Duodenal mucosa (tissue), 2 donors: ENCODE measurements around the gene TRAF5.

ENCODE experiments used
- H3K27ac ChIP-seq: one replicate; pipeline ENCODE4 v1.7.0; 2013; ENCODE audit warnings: low read depth, low read length
- H3K27me3 ChIP-seq, 2 donors: one replicate each; pipeline ENCODE4 v1.7.0; 2013; ENCODE audit warnings: low read length in 2 of 2, control low read depth in 1 of 2; ENCODE audit not compliant: insufficient read depth in 2 of 2, control insufficient read depth in 1 of 2
- H3K36me3 ChIP-seq, 2 donors: one replicate each; pipeline ENCODE4 v1.7.0; 2013; ENCODE audit warnings: low read length in 2 of 2, control low read depth in 1 of 2; ENCODE audit not compliant: insufficient read depth in 2 of 2, control insufficient read depth in 1 of 2
- H3K4me1 ChIP-seq, 2 donors: one replicate each; pipeline ENCODE4 v1.7.0; 2013; ENCODE audit warnings: low read length in 2 of 2, control low read depth in 1 of 2; ENCODE audit not compliant: insufficient read depth in 2 of 2, control insufficient read depth in 1 of 2
- H3K4me3 ChIP-seq, 2 donors: one replicate each; pipeline ENCODE4 v1.7.0; 2013; ENCODE audit warnings: low read length in 2 of 2, low read depth in 1 of 2
- H3K9ac ChIP-seq, 2 donors: one replicate each; pipeline ENCODE4 v1.7.0; 2013; ENCODE audit warnings: low read length in 2 of 2, low read depth in 1 of 2
- H3K9me3 ChIP-seq, 2 donors: one replicate each; pipeline ENCODE4 v1.7.0; 2013; ENCODE audit warnings: low read length in 2 of 2, control low read depth in 1 of 2; ENCODE audit not compliant: control insufficient read depth in 1 of 2

TRAF5 gene, protein sequence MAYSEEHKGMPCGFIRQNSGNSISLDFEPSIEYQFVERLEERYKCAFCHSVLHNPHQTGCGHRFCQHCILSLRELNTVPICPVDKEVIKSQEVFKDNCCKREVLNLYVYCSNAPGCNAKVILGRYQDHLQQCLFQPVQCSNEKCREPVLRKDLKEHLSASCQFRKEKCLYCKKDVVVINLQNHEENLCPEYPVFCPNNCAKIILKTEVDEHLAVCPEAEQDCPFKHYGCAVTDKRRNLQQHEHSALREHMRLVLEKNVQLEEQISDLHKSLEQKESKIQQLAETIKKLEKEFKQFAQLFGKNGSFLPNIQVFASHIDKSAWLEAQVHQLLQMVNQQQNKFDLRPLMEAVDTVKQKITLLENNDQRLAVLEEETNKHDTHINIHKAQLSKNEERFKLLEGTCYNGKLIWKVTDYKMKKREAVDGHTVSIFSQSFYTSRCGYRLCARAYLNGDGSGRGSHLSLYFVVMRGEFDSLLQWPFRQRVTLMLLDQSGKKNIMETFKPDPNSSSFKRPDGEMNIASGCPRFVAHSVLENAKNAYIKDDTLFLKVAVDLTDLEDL

DNA sequence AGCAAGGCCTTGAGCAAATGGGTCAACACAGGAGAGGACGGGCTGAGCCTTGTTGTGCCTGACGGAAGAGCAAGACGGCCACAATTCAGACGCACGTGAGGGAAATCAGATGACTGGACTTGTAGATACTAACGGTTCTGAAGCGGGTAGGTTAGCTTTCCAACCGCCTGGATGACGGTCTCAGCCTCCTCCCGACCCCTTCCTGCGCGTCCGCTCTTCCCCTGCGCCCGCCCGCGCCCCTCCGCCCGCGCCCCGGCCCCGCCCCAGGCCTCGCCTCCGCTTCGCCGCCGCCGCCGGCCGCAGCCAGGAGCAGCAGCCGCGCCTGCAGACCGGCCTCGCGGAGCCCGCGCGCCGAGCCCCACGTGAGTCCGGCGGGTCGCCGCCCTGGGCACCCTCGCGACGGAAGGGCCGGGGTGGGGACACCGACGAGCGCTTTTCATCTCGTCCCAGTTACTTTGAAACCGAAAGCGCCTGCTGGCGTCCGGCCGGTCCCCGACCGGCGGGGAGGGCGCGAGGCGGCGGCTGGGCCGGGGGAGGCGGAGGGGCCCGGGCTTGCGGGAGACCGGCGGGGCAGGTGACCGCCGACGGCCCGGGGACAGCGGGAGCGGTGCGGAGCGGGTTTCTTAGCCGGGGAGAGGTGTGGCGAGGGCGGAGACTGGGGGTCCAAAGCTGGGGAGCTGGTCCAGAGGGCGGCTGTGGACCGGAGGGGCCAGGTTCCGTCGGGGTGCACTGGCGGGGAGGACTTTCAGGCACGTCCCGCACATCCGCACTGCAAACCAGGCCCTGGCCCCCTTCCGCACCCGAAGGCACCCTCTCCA, at the start of gene TRAF5:
Gene TRAF5 (plus strand): TSS at position 306 of the 818 bp plus-strand sequence. CDS start 26,407 bp downstream, outside the sequence.
- peaks cover 32 to 33% of the 10 kb centered on the region in 2 donors for H3K4me1 ChIP-seq
- H3K36me3 ChIP-seq = no peaks in the 10 kb centered on the region
- peak within 1 kb of the TSS; percentile 78 to 80 for H3K4me3 ChIP-seq
- H3K27me3 ChIP-seq = no peaks in the 10 kb centered on the region
- H3K27ac ChIP-seq = peak within 1 kb of the TSS; percentile 51
- no peaks in the 10 kb centered on the region for H3K9me3 ChIP-seq
- H3K9ac ChIP-seq = peak within 1 kb of the TSS; percentile 71 to 73

DNA sequence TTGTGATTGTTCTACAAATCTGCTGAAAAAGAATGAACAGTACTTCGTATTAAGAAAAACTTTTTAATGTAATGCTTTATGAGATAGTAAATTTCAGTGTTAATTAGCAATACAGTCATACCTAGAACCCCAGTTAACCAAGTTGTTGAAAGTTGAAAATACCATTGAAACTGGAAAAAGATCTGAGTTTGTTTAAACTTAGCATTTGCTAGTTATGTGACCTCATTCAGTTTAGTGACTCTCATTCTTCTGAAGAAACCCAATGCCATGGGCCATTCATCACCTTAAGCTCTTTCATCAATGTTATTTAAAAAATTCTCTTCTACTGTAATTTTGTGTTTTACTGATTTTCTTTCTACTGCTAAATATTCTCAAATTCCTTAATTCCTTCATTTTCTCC, 47.3 kb upstream of the TRAF5 start:
- no peak overlapping the region for H3K4me3 ChIP-seq
- no peaks in the 10 kb centered on the region for H3K4me1 ChIP-seq
- no peaks in the 10 kb centered on the region for H3K9me3 ChIP-seq
- no peak overlapping the region for H3K27ac ChIP-seq
- no peaks in the 10 kb centered on the region for H3K27me3 ChIP-seq
- no peak overlapping the region for H3K9ac ChIP-seq
- peaks cover 11 to 52% of the 10 kb centered on the region in 2 donors for H3K36me3 ChIP-seq

DNA sequence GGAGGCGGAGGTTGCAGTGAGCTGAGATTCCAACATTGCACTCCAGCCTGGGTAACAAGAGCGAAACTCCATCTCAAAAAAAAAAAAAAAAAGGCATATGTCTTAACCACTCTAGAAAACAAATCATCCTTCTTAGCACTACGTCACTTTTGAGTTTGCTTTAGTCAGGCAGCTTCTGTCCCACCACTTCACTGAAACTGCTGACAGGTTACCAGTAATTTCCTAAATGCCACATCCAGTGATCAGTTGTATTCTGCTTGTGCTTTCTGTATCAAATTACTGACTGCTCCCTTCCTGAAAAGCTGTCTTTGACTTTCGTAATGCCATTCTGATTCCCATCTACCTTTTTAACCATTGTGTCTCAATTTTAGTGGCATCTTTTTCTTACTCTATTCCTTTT, 45.7 kb upstream of the TRAF5 start:
- H3K36me3 ChIP-seq = peaks cover 20 to 56% of the 10 kb centered on the region in 2 donors
- no peak overlapping the region for H3K27ac ChIP-seq
- H3K27me3 ChIP-seq = no peaks in the 10 kb centered on the region
- no peak overlapping the region for H3K9ac ChIP-seq
- no peaks in the 10 kb centered on the region for H3K9me3 ChIP-seq
- no peak overlapping the region for H3K4me3 ChIP-seq
- no peaks in the 10 kb centered on the region for H3K4me1 ChIP-seq

DNA sequence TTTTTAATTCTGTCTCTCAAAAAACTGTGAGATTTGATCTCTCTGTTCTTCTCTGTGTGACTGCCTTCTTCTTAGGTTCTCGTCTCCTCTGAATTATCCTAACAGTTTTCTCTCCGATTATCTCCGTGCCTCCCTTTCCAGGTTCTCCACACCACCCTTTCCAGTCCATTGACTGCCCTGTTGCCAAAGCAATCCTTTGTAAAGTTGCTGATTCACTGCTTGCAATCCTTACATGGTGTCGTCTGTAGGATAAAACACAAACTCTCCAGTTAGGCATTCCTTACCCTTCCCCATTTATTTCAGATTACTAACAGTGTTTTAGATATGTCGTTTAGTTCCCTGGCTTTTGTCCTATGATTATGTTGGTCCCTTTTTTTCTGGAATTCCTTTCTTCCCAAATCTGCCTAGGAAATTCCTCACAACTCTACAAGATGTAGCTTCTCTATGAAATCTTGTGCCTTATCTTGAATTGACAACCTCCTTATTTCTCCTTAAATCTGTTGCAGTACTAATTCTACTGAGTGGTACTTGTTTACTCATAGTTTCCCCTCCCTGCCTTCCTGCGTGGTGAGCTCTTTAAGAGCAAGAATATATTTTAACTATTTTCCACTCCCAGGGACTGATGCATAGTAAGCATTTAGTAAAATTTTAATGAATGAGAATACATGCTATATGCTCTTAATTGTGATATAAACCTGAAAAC, 45.2 kb upstream of the TRAF5 start:
- no peaks in the 10 kb centered on the region for H3K4me1 ChIP-seq
- no peak overlapping the region for H3K27ac ChIP-seq
- peaks cover 20 to 53% of the 10 kb centered on the region in 2 donors for H3K36me3 ChIP-seq

DNA sequence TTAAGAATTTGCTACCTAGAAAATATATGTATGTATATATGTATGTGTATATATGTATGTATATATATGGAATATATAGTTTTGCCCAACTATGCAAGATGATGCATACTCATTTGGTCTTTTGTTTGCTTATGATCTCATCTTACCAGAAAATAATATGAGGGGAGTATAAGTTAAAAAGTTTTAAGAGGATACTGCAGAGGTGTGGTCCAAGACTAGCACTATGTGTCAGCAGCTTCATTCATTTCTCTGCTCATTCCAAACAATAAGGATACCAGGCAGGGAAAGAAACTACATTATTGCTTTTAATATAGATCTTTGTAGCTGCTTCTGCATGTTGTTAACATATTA, 44.6 kb upstream of the TRAF5 start:
- no peaks in the 10 kb centered on the region for H3K27me3 ChIP-seq

More for the DNA sequence above, 45.2 kb upstream of the TRAF5 start:
- Histone ChIP-seq H3K27me3 (no peaks in the 10 kb centered on the region), H3K9ac (no peak overlapping the region), H3K4me3 (no peak overlapping the region), H3K9me3 (no peaks in the 10 kb centered on the region)

DNA sequence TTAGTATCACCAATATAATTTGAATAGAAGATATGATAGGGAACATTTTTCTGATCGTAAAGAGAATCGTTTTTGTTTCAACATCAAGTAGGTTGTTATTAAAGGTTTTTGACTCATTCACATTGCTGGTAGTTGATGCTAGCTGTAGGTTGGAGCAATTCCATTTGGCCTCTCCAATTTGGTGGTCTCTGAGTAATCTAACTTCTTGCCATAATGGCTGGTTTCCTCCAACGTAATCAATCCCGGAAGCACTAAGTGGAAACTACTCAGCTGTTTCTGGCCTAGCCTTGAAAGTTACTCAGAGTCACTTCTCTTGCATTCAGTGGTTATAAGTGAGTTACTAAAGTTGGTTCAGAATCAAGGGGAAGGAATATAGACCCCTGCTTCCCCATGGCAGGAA, 41.4 kb upstream of the TRAF5 start:
- no peak overlapping the region for H3K4me3 ChIP-seq
- no peak overlapping the region for H3K27ac ChIP-seq
- H3K36me3 ChIP-seq = peaks cover 25 to 60% of the 10 kb centered on the region in 2 donors
- no peaks in the 10 kb centered on the region for H3K9me3 ChIP-seq
- no peak overlapping the region for H3K9ac ChIP-seq
- H3K27me3 ChIP-seq = no peaks in the 10 kb centered on the region
- H3K4me1 ChIP-seq = no peaks in the 10 kb centered on the region

More for the DNA sequence above, 44.6 kb upstream of the TRAF5 start:
- no peak overlapping the region for H3K9ac ChIP-seq
- H3K4me3 ChIP-seq = no peak overlapping the region
- H3K4me1 ChIP-seq = no peaks in the 10 kb centered on the region
- peaks cover 20 to 58% of the 10 kb centered on the region in 2 donors for H3K36me3 ChIP-seq
- H3K27ac ChIP-seq = no peak overlapping the region
- H3K9me3 ChIP-seq = no peaks in the 10 kb centered on the region

DNA sequence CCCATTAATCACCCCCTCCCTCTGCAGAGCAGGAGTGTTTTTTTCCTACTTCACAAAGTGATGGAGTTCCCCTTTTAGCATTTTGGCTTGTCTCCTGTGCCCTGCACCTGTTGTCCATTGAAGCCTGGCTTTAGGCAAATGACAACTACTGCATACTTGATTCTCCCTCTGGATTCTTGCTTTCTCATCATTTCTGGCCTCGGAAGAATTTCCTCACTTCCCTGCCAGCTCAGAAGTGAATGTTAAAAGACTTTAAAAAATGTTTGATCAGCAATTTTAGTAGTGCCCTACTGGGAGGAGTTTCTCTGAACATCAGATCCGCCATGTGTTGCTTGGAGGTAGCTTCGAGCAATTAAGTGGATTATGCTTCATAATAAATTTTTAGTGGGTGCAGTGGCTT, 39.4 kb upstream of the TRAF5 start:
- no peaks in the 10 kb centered on the region for H3K9me3 ChIP-seq
- peaks cover 38 to 59% of the 10 kb centered on the region in 2 donors for H3K36me3 ChIP-seq
- H3K4me3 ChIP-seq = no peak overlapping the region
- H3K4me1 ChIP-seq = no peaks in the 10 kb centered on the region
- no peaks in the 10 kb centered on the region for H3K27me3 ChIP-seq
- H3K9ac ChIP-seq = no peak overlapping the region
- H3K27ac ChIP-seq = no peak overlapping the region

DNA sequence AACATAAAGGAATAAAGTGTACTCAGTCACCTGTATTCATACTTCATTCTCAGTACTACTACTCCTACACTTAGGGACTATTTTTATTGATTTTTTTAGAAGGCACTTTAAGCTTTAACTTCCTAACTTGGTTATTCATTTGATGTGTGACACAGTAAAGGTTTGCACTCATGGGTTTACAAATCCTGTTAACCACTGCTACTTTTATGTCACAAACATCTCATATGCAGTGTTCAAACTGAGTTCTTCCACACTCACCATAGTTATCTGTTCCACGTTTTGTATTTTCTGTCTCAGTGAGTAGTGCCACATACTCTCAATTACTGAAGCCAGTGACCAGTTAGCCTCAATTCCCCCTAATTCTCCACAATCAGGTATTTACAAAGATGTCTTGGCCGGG, 34.2 kb upstream of the TRAF5 start:
- Histone ChIP-seq H3K9ac (no peak overlapping the region), H3K36me3 (peaks cover 49 to 76% of the 10 kb centered on the region in 2 donors), H3K27me3 (no peaks in the 10 kb centered on the region), H3K4me1 (no peaks in the 10 kb centered on the region), H3K4me3 (no peak overlapping the region), H3K27ac (no peak overlapping the region), H3K9me3 (no peaks in the 10 kb centered on the region)

DNA sequence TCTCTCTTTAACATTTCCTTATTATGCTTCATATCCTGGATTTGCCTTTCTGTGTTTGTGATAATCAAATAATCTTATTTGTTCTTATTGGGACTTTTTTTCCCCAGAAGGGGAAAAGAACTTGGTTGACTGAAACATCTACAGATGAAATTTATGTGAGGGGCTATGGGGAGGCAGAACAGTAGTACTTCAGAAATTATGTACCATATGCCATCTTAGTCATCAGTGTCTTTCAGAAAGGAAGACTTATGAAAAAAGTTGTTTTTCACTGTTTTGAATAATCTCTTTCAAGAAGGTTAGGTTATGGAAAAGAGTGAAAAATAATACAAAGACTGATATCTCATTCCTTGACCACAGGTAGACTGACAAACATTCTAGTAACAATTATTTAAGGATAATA, 30.2 kb upstream of the TRAF5 start:
- Histone ChIP-seq H3K9me3 (no peaks in the 10 kb centered on the region), H3K9ac (no peak overlapping the region), H3K4me1 (no peaks in the 10 kb centered on the region), H3K27me3 (no peaks in the 10 kb centered on the region), H3K4me3 (no peak overlapping the region), H3K27ac (no peak overlapping the region), H3K36me3 (peaks cover 36 to 72% of the 10 kb centered on the region in 2 donors)
